H9 (cell line): Measurements from ENCODE around the gene CPA3. TPM values are rescaled to one million over a fixed set of nuclear protein-coding genes. Genes with fewer than 3 reads are reported as not detected.

ENCODE experiments used
- DNase-seq: peaks from one replicate; pipeline ENCODE4 v3.0.0-alpha.2; 2017
- H2AFZ ChIP-seq: one replicate; pipeline ENCODE4 v1.6.1; 2013; ENCODE audit warnings: mild to moderate bottlenecking, low read length, control low read depth, moderate library complexity
- H2AK5ac ChIP-seq: 2 replicates; pipeline ENCODE4 v1.6.1; 2013; ENCODE audit warnings: low read length, control low read depth, mixed read lengths; ENCODE audit not compliant: insufficient read length
- H2BK120ac ChIP-seq: one replicate; pipeline ENCODE4 v1.6.1; 2013; ENCODE audit warnings: low read depth, mild to moderate bottlenecking, low read length, control low read depth, inconsistent platforms; ENCODE audit not compliant: poor library complexity, severe bottlenecking
- H2BK12ac ChIP-seq: 2 replicates; pipeline ENCODE4 v1.6.1; 2013; ENCODE audit warnings: low read length, control low read depth, mixed read lengths, low read depth; ENCODE audit not compliant: insufficient read length
- H2BK15ac ChIP-seq: 2 replicates; pipeline ENCODE4 v1.6.1; 2013; ENCODE audit warnings: low read depth, low read length, control low read depth
- H2BK20ac ChIP-seq: one replicate; pipeline ENCODE4 v1.6.1; 2013; ENCODE audit warnings: low read depth, mild to moderate bottlenecking, low read length, control low read depth, inconsistent platforms; ENCODE audit not compliant: poor library complexity, severe bottlenecking
- H2BK5ac ChIP-seq: 2 replicates; pipeline ENCODE4 v1.6.1; 2013; ENCODE audit warnings: low read length, control low read depth, mixed read lengths; ENCODE audit not compliant: insufficient read length
- H3K14ac ChIP-seq: 2 replicates; pipeline ENCODE4 v1.6.1; 2013; ENCODE audit warnings: low read length, control low read depth; ENCODE audit not compliant: insufficient read depth
- H3K18ac ChIP-seq: 2 replicates; pipeline ENCODE4 v1.6.1; 2013; ENCODE audit warnings: low read depth, mild to moderate bottlenecking, mixed read lengths, low read length, control low read depth; ENCODE audit not compliant: insufficient read length
- H3K23ac ChIP-seq: 2 replicates; pipeline ENCODE4 v1.6.1; 2013; ENCODE audit warnings: low read length, control low read depth, mixed read lengths, low read depth; ENCODE audit not compliant: insufficient read length
- H3K23me2 ChIP-seq: 2 replicates; pipeline ENCODE4 v1.6.1; 2013; ENCODE audit warnings: low read depth, mild to moderate bottlenecking, mixed read lengths, low read length, control low read depth; ENCODE audit not compliant: insufficient read length, poor library complexity, severe bottlenecking
- H3K27ac ChIP-seq: 2 replicates; pipeline ENCODE4 v1.5.1; 2013; ENCODE audit warnings: low read length, control low read depth, mixed read lengths, low read depth; ENCODE audit not compliant: insufficient read length
- H3K27me3 ChIP-seq: 2 replicates; pipeline ENCODE4 v1.6.1; 2013; ENCODE audit warnings: low read length, control low read depth, inconsistent platforms; ENCODE audit not compliant: insufficient read depth
- H3K4ac ChIP-seq: 2 replicates; pipeline ENCODE4 v1.6.1; 2013; ENCODE audit warnings: low read depth, mild to moderate bottlenecking, control low read depth, inconsistent platforms, low read length, moderate library complexity
- H3K4me1 ChIP-seq: 2 replicates; pipeline ENCODE4 v1.6.1; 2013; ENCODE audit warnings: low read length, control low read depth, inconsistent platforms; ENCODE audit not compliant: insufficient read depth
- H3K4me2 ChIP-seq: 2 replicates; pipeline ENCODE4 v1.6.1; 2013; ENCODE audit warnings: low read length, control low read depth, mixed read lengths; ENCODE audit not compliant: insufficient read length, insufficient read depth
- H3K56ac ChIP-seq: 2 replicates; pipeline ENCODE4 v1.6.1; 2013; ENCODE audit warnings: low read depth, mild to moderate bottlenecking, mixed read lengths, low read length, control low read depth; ENCODE audit not compliant: insufficient read length
- H3K79me1 ChIP-seq: 2 replicates; pipeline ENCODE4 v1.6.1; 2013; ENCODE audit warnings: low read depth, mild to moderate bottlenecking, moderate library complexity, low read length, control low read depth, inconsistent platforms; ENCODE audit not compliant: insufficient read depth, poor library complexity, severe bottlenecking
- H3K79me2 ChIP-seq: 2 replicates; pipeline ENCODE4 v1.6.1; 2013; ENCODE audit warnings: low read length, control low read depth, inconsistent platforms; ENCODE audit not compliant: insufficient read depth
- H3K9ac ChIP-seq: 2 replicates; pipeline ENCODE4 v1.6.1; 2013; ENCODE audit warnings: low read length, control low read depth, mixed read lengths; ENCODE audit not compliant: insufficient read length; ENCODE audit errors: extremely low read depth
- H3K9me3 ChIP-seq: one replicate; pipeline ENCODE4 v1.6.1; 2013; ENCODE audit warnings: low read depth, low read length, inconsistent platforms; ENCODE audit not compliant: control insufficient read depth
- H3T11ph ChIP-seq: one replicate; pipeline ENCODE4 v1.6.1; 2013; ENCODE audit warnings: mild to moderate bottlenecking, low read length, control low read depth, inconsistent platforms
- H4K20me1 ChIP-seq: one replicate; pipeline ENCODE4 v1.6.1; 2013; ENCODE audit not compliant: control insufficient read depth, insufficient read length, insufficient read depth
- H4K5ac ChIP-seq: 2 replicates; pipeline ENCODE4 v1.6.1; 2013; ENCODE audit warnings: low read depth, mild to moderate bottlenecking, mixed read lengths, low read length, control low read depth; ENCODE audit not compliant: insufficient read length
- H4K8ac ChIP-seq: replicated peaks from 2 replicates; pipeline ENCODE4 v1.6.1; 2013; ENCODE audit warnings: low read length, control low read depth, mixed read lengths, low read depth; ENCODE audit not compliant: insufficient read length
- H4K91ac ChIP-seq: 2 replicates; pipeline ENCODE4 v1.6.1; 2013; ENCODE audit warnings: low read depth, mild to moderate bottlenecking, moderate library complexity, mixed read lengths, low read length, control low read depth; ENCODE audit not compliant: insufficient read length
- H3K27ac Mint-ChIP-seq, 3 experiments: 2 replicates in 2 of 3; 3 replicates in 1 of 3; pipeline ENCODE4 v1.8.0; 2020 to 2021; ENCODE audit warnings: mixed read lengths in 3 of 3, mild to moderate bottlenecking in 1 of 3, moderate library complexity in 1 of 3
- H3K27me3 Mint-ChIP-seq: 2 replicates; pipeline ENCODE4 v1.8.0; 2021; ENCODE audit warnings: low read depth, mild to moderate bottlenecking, moderate library complexity, mixed read lengths
- H3K36me3 Mint-ChIP-seq, 3 experiments: 2 replicates in 2 of 3; 3 replicates in 1 of 3; pipeline ENCODE4 v1.8.0; 2020 to 2021; ENCODE audit warnings: low read depth in 3 of 3, mixed read lengths in 3 of 3; ENCODE audit not compliant: insufficient read depth in 1 of 3
- H3K4me1 Mint-ChIP-seq, 2 experiments: 2 replicates each; pipeline ENCODE4 v1.8.0; 2020; ENCODE audit warnings: mixed read lengths in 2 of 2
- H3K4me3 Mint-ChIP-seq, 2 experiments: 2 replicates in 1 of 2; 3 replicates in 1 of 2; pipeline ENCODE4 v1.8.0; 2020 to 2021; ENCODE audit warnings: mild to moderate bottlenecking in 2 of 2, mixed read lengths in 2 of 2, moderate library complexity in 1 of 2
- H3K9me3 Mint-ChIP-seq, 2 experiments: 2 replicates in 1 of 2; 3 replicates in 1 of 2; pipeline ENCODE4 v1.8.0; 2020; ENCODE audit warnings: mild to moderate bottlenecking in 2 of 2, mixed read lengths in 2 of 2, moderate library complexity in 1 of 2
- CTCF ChIP-seq: fragments of 200-600 bp; sonication (generic); conservative IDR thresholded peaks from 3 replicates; pipeline ENCODE4 v1.8.0; 2021; ENCODE audit warnings: antibody characterized with exemption, mild to moderate bottlenecking
- total RNA-seq: library from RNA; stranded (reverse); gene quantifications from 2 replicates; pipeline ENCODE4 v1.2.1, GENCODE V29; 2021

Gene CPA3
- total RNA-seq, 1 experiment from 2014 or later: not detected

GRCh38 chr3:148878095-148878494, 13.0 kb downstream of the CPA3 start:
- Histone ChIP-seq H2BK12ac (no peak overlapping the region), H2AFZ (no peak overlapping the region), H4K8ac (no peak overlapping the region), H3K27me3 (no peaks in the 10 kb centered on the region), H3K4me1 (no peaks in the 10 kb centered on the region), H3K18ac (no peak overlapping the region), H2BK5ac (no peak overlapping the region), H3K79me1 (no peaks in the 10 kb centered on the region), H3K4me2 (no peak overlapping the region), H4K20me1 (no peaks in the 10 kb centered on the region), H3K23ac (no peak overlapping the region), H3K27ac (no peak overlapping the region), H3K79me2 (no peaks in the 10 kb centered on the region), H2BK120ac (no peak overlapping the region), H3K9me3 (no peaks in the 10 kb centered on the region), H3K9ac (no peak overlapping the region), H2AK5ac (no peak overlapping the region), H4K5ac (no peak overlapping the region), H2BK15ac (no peak overlapping the region), H3K14ac (no peak overlapping the region), H3K23me2 (no peaks in the 10 kb centered on the region), H3K56ac (no peak overlapping the region), H3T11ph (no peak overlapping the region), H3K4ac (no peak overlapping the region), H4K91ac (no peak overlapping the region), H2BK20ac (no peak overlapping the region)
- DNase-seq: no peak
- Mint-ChIP-seq H3K27ac (no peak overlapping the region), H3K27me3 (no peaks in the 10 kb centered on the region), H3K4me3 (no peak overlapping the region), H3K36me3 (no peaks in the 10 kb centered on the region), H3K4me1 (no peaks in the 10 kb centered on the region), H3K9me3 (no peaks in the 10 kb centered on the region)
- no peak for TF ChIP-seq CTCF
